Mucosa of stomach (tissue), 1 donor: Measurements from ENCODE around the gene EBLN1.
"Not testable (repeated sequence)": the region's sequence is repeated elsewhere in the genome, so short reads cannot be mapped to it uniquely, and the experiment has no call there.

Experiments used
- H3K27me3 ChIP-seq: one replicate; pipeline ENCODE4 v1.7.0; 2013; ENCODE audit warnings: mild to moderate bottlenecking, low read length; ENCODE audit not compliant: control insufficient read depth, insufficient read depth
- H3K36me3 ChIP-seq: one replicate; pipeline ENCODE4 v1.7.0; 2013; ENCODE audit warnings: low read length; ENCODE audit not compliant: control insufficient read depth, insufficient read depth
- H3K4me1 ChIP-seq: one replicate; pipeline ENCODE4 v1.7.0; 2013; ENCODE audit warnings: mild to moderate bottlenecking, low read length; ENCODE audit not compliant: control insufficient read depth, insufficient read depth
- H3K4me3 ChIP-seq: one replicate; pipeline ENCODE4 v1.7.0; 2013; ENCODE audit warnings: low read length
- H3K9ac ChIP-seq: one replicate; pipeline ENCODE4 v1.7.0; 2013; ENCODE audit warnings: mild to moderate bottlenecking, low read length, moderate library complexity
- H3K9me3 ChIP-seq: one replicate; pipeline ENCODE4 v1.7.0; 2013; ENCODE audit warnings: mild to moderate bottlenecking, low read length, moderate library complexity; ENCODE audit not compliant: control insufficient read depth
- donor health status: Pancreatic carcinoma.

Gene EBLN1

GRCh38 chr10:22222236-22223190 lies 4.7 kb upstream of the EBLN1 start:
- no peak overlapping the region for H3K9ac ChIP-seq
- no peaks in the 10 kb centered on the region for H3K9me3 ChIP-seq
- H3K4me1 ChIP-seq, result no peaks in the 10 kb centered on the region
- H3K27me3 ChIP-seq, result no peaks in the 10 kb centered on the region
- no peaks in the 10 kb centered on the region for H3K36me3 ChIP-seq
- no peak overlapping the region for H3K4me3 ChIP-seq

GRCh38 chr10:22219308-22219707 lies 1.5 kb upstream of the EBLN1 start:
- no peaks in the 10 kb centered on the region for H3K36me3 ChIP-seq
- no peak overlapping the region for H3K4me3 ChIP-seq
- H3K9me3 ChIP-seq, result no peaks in the 10 kb centered on the region
- H3K27me3 ChIP-seq, result no peaks in the 10 kb centered on the region
- no peak overlapping the region for H3K9ac ChIP-seq
- no peaks in the 10 kb centered on the region for H3K4me1 ChIP-seq

- Histone ChIP-seq H3K36me3 (no peaks in the 10 kb centered on the region), H3K4me3 (no peak overlapping the region), H3K9ac (no peak overlapping the region), H3K9me3 (no peaks in the 10 kb centered on the region), H3K4me1 (no peaks in the 10 kb centered on the region), H3K27me3 (no peaks in the 10 kb centered on the region)
These were observed 633 bp upstream of the EBLN1 start for GRCh38 chr10:22218448-22218847.

- not testable (repeated sequence) for H3K4me3 ChIP-seq, H3K4me1 ChIP-seq, H3K9ac ChIP-seq, H3K36me3 ChIP-seq, H3K27me3 ChIP-seq, H3K9me3 ChIP-seq
These were observed 731 bp downstream of the EBLN1 start for GRCh38 chr10:22217084-22217483.

GRCh38 chr10:22210267-22210666 lies 7.5 kb downstream of the EBLN1 start:
- Histone ChIP-seq H3K9me3 (no peaks in the 10 kb centered on the region), H3K4me1 (no peaks in the 10 kb centered on the region), H3K36me3 (no peaks in the 10 kb centered on the region), H3K4me3 (no peak overlapping the region), H3K27me3 (no peaks in the 10 kb centered on the region), H3K9ac (no peak overlapping the region)

GRCh38 chr10:22193945-22194344 lies 23.9 kb downstream of the EBLN1 start:
- no peak overlapping the region for H3K9ac ChIP-seq
- H3K36me3 ChIP-seq, result no peaks in the 10 kb centered on the region
- H3K4me3 ChIP-seq, result no peak overlapping the region

GRCh38 chr10:22185586-22185985 lies 32.2 kb downstream of the EBLN1 start:
- Histone ChIP-seq H3K9me3 (no peaks in the 10 kb centered on the region), H3K4me3 (no peak overlapping the region), H3K27me3 (peaks cover 4% of the 10 kb centered on the region), H3K4me1 (no peaks in the 10 kb centered on the region), H3K36me3 (no peaks in the 10 kb centered on the region), H3K9ac (no peak overlapping the region)

More at GRCh38 chr10:22193945-22194344, 23.9 kb downstream of the EBLN1 start:
- Histone ChIP-seq H3K9me3 (no peaks in the 10 kb centered on the region), H3K4me1 (no peaks in the 10 kb centered on the region), H3K27me3 (no peaks in the 10 kb centered on the region)

- Histone ChIP-seq H3K4me1 (no peaks in the 10 kb centered on the region), H3K9me3 (no peaks in the 10 kb centered on the region), H3K4me3 (no peak overlapping the region), H3K27me3 (peaks cover 4% of the 10 kb centered on the region), H3K9ac (no peak overlapping the region), H3K36me3 (no peaks in the 10 kb centered on the region)
These were observed 33.9 kb downstream of the EBLN1 start for GRCh38 chr10:22183771-22184461.

GRCh38 chr10:22180724-22181123 lies 37.1 kb downstream of the EBLN1 start:
- H3K9ac ChIP-seq, result no peak overlapping the region
- no peak overlapping the region for H3K4me3 ChIP-seq
- no peaks in the 10 kb centered on the region for H3K27me3 ChIP-seq
- no peaks in the 10 kb centered on the region for H3K9me3 ChIP-seq
- H3K36me3 ChIP-seq, result no peaks in the 10 kb centered on the region
- H3K4me1 ChIP-seq, result no peaks in the 10 kb centered on the region

- Histone ChIP-seq H3K4me1 (no peaks in the 10 kb centered on the region), H3K27me3 (peaks cover 3% of the 10 kb centered on the region), H3K9ac (no peak overlapping the region), H3K36me3 (no peaks in the 10 kb centered on the region), H3K9me3 (no peaks in the 10 kb centered on the region), H3K4me3 (no peak overlapping the region)
These were observed 43.4 kb downstream of the EBLN1 start for GRCh38 chr10:22174442-22174841.

GRCh38 chr10:22171131-22171530 lies 46.7 kb downstream of the EBLN1 start:
- no peaks in the 10 kb centered on the region for H3K36me3 ChIP-seq
- no peaks in the 10 kb centered on the region for H3K4me1 ChIP-seq
- H3K4me3 ChIP-seq, result no peak overlapping the region
- H3K27me3 ChIP-seq, result peaks cover 3% of the 10 kb centered on the region
- no peaks in the 10 kb centered on the region for H3K9me3 ChIP-seq
- no peak overlapping the region for H3K9ac ChIP-seq

GRCh38 chr10:22170582-22170981 lies 47.2 kb downstream of the EBLN1 start:
- no peaks in the 10 kb centered on the region for H3K9me3 ChIP-seq
- H3K27me3 ChIP-seq, result peaks cover 3% of the 10 kb centered on the region
- H3K4me1 ChIP-seq, result no peaks in the 10 kb centered on the region
- H3K9ac ChIP-seq, result no peak overlapping the region
- H3K4me3 ChIP-seq, result no peak overlapping the region
- H3K36me3 ChIP-seq, result no peaks in the 10 kb centered on the region
